SK-N-MC (cell line): ENCODE results near the gene WDR72.

Source experiments
- EZH2 ChIP-seq: fragments of 200-600 bp; sonication (generic); IDR thresholded peaks from one replicate; pipeline ENCODE4 v1.6.1; 2017; ENCODE audit warnings: antibody characterized with exemption
- POLR2AphosphoS5 ChIP-seq: IDR thresholded peaks from 2 replicates; pipeline ENCODE4 v1.6.1; 2012; ENCODE audit warnings: mild to moderate bottlenecking, low read depth, low read length, borderline replicate concordance

DNA sequence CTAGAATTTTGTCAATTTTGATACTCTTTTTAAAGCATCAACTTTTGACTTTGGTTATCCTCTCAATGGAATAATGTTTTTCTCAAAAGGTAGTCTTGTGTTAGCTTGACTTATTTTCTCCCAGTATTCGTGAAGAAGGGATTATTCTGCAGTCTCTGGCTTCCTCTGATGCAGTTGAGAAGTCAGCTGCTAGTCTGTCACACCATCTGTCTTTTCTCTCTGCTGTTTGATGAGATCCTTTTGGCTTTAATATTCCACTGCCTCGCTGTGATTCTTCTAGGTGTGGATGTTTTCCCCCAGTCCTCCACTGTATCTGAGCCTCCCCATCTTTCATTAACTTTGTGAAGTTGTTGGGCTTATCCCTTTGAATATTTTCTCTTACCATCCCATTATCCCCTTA lies 141.0 kb downstream of the WDR72 start:
- TF ChIP-seq EZH2 (no peak), POLR2AphosphoS5 (no peak)
